Adrenal gland (tissue), 5 donors: ENCODE data around the gene NCAPG2.

Source experiments
- POLR2A ChIP-seq, 2 donors: fragments of 450-650 bp; IDR thresholded peaks; one replicate each; pipeline ENCODE4 v1.6.1; 2017; ENCODE audit warnings: antibody characterized with exemption in 2 of 2, mild to moderate bottlenecking in 2 of 2, moderate library complexity in 1 of 2
- TF ChIP-seq, protein P1 (sequence below), 6 experiments: fragments of 450-650 bp in 4 of 6; fragments of 200-600 bp in 2 of 6; sonication (generic) in 1 of 6; IDR thresholded peaks; 1 replicate in 5 of 6; 2 replicates in 1 of 6; pipeline versions ENCODE4 v1.5.1 to v1.8.0; 2016 to 2021; ENCODE audit warnings: antibody characterized with exemption in 6 of 6, mild to moderate bottlenecking in 2 of 6, moderate library complexity in 1 of 6
- donor health status: DM: no; HTN: no; CAD: no.

- TF ChIP-seq, protein P1, sequence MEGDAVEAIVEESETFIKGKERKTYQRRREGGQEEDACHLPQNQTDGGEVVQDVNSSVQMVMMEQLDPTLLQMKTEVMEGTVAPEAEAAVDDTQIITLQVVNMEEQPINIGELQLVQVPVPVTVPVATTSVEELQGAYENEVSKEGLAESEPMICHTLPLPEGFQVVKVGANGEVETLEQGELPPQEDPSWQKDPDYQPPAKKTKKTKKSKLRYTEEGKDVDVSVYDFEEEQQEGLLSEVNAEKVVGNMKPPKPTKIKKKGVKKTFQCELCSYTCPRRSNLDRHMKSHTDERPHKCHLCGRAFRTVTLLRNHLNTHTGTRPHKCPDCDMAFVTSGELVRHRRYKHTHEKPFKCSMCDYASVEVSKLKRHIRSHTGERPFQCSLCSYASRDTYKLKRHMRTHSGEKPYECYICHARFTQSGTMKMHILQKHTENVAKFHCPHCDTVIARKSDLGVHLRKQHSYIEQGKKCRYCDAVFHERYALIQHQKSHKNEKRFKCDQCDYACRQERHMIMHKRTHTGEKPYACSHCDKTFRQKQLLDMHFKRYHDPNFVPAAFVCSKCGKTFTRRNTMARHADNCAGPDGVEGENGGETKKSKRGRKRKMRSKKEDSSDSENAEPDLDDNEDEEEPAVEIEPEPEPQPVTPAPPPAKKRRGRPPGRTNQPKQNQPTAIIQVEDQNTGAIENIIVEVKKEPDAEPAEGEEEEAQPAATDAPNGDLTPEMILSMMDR (IDR thresholded peaks at IDR 0.05), result no peak
- no peak for TF ChIP-seq POLR2A (IDR thresholded peaks at IDR 0.05)
Observed at GRCh38 chr7:158687406-158687805, 17.2 kb downstream of the NCAPG2 start.
